Esophagus squamous epithelium (tissue), 4 donors: ENCODE measurements around the gene MAIP1.

Experiments used
- CTCF ChIP-seq, 6 experiments: fragments of 450-650 bp in 4 of 6; fragments of 200-600 bp in 2 of 6; sonication (generic) in 2 of 6; IDR thresholded peaks; one replicate each; pipeline ENCODE4 v1.5.1; 2016 to 2019; ENCODE audit warnings: antibody characterized with exemption in 6 of 6, mild to moderate bottlenecking in 4 of 6, moderate library complexity in 4 of 6
- POLR2A ChIP-seq, 4 donors: fragments of 450-650 bp; IDR thresholded peaks; one replicate each; pipeline ENCODE4 v1.6.1; 2017; ENCODE audit warnings: antibody characterized with exemption in 4 of 4, mild to moderate bottlenecking in 4 of 4, moderate library complexity in 3 of 4

- no peak for TF ChIP-seq CTCF (IDR thresholded peaks at IDR 0.05)
- no peak for TF ChIP-seq POLR2A (IDR thresholded peaks at IDR 0.05)
Measured at GRCh38 chr2:199966405-199966804, 11.0 kb downstream of the MAIP1 start.
